NOMO-1 treated with DMSO at 0.1 percent for 48 hours (cell line): ENCODE measurements around the gene SFI1.
A peak's percentile ranks its signal among the peaks of the same experiment; 100 is the strongest.

ENCODE experiments used
- DNase-seq: peaks from one replicate; lab custom pipeline; 2025; ENCODE audit not compliant: unreplicated experiment; lab: John Stamatoyannopoulos, UW

The SFI1 gene

DNA sequence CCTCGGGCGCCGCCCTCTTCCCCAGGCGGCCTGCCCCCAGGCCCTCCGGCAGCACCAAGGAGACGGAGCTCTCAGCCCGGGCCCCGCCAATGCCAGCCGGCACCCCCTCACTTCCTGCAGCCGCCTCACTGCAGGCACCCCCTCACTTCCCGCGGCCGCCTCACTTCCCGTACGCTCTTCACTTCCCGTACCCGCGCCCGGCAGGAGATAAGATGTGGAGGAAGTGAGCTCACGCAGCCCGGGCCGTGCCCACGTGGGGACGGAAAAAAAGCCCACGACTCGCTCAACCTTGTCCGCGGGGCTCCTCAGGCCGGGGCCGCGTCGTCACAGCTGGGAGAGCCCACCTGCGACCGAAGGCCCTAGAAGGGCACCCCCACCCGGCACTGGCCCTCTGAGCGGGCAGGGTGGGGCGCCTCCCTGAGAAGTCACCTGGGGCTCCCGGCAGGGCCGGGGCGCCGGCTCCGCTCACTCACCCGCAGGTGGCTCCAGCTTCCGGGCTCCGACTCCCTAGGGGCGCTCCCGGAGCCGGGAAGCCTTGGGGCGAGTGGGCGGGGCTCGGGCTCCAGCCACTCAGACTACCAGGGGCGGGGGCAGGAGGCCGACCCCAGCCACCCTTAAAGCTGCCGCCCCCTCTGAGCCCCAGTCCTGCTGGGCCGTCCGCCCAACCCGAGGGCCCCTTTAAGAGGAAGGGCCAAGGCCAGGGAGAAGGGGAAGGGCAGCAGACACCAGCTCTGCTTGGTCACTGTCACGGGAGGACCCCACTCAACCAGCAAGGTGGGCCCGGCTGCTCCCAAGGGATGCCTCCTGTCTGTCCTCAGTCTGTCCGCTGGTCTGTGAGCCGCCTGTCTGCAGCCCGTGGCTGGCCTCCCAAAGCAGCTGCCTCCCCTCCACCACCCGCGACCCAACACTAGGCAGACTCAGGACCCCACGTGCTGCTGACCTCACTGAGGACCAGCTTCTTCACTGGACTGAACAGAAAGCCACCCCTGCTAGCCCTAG, 134.3 kb downstream of the SFI1 start:
- DNase-seq: peak; percentile 91

DNA sequence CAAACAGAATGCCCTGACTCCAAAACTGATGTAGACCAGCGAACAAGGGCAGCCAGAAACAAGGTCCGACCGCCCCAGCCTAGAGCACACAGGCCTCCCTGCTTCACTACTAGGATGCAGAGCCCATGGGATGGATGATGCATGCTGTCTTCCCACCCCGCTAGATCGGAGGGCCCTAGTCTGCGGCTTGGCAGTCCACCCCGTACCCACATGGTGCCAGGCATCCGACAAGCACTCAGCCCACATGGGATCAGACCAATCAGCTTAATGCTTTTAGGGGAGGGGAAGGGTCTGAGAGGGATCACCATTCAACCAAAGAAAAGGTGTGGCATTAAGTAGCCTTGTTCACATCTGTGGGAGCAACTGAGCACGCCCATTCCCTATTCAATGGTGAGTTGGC, 135.1 kb downstream of the SFI1 start:
- no peak for DNase-seq

DNA sequence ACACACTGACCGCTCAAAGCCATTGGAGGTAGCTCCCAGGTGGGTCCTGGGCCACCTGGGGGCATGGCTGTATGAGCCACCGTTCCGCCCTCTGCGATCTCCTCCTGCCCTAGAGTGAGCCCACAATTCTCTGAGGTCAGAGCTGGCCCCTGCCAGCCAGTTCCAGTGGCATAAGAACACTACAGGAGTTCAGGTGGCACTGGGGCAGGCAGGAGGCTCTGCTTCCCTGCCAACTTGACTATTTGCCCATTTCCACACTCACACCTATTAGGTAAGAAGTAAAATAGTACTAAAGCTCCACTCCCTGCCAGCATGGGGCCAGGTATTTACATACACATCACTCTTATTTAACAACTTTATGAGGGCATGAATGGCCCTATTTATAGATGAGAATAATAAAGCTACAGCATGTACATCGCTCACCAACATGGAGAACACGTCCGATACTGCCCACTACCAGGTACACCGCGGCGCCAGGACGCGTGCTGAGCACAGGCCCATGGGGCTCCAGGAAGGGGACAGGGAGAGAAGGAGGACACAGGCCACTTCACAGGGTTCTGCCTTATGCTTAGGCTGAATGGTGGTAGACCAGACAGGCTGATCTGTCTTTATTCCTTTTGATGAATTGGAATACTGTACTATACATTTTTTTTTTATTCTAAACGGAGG, 139.4 kb downstream of the SFI1 start:
- DNase-seq: no peak

DNA sequence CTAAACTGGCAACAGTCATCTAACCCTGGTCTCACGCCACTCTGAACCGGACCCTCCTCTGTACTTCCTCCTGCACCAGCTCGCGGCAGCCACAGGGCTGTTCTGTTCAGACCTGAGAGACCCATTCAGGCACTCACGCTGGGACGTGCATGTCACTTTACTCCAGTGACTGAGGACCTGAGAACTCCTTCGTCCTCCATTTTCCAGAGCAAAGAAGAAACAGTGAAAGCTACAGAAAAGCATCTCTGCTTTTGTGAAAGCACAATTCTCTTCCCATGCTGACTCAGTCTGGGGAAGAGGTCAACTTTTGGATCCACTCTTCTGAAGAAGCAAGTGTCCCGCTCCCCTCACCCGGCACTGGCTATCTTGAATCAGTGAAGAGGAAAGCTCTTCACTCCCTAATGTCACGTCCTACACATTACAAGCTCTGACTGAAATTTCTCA, 141.1 kb downstream of the SFI1 start:
- peak; percentile 84 for DNase-seq

DNA sequence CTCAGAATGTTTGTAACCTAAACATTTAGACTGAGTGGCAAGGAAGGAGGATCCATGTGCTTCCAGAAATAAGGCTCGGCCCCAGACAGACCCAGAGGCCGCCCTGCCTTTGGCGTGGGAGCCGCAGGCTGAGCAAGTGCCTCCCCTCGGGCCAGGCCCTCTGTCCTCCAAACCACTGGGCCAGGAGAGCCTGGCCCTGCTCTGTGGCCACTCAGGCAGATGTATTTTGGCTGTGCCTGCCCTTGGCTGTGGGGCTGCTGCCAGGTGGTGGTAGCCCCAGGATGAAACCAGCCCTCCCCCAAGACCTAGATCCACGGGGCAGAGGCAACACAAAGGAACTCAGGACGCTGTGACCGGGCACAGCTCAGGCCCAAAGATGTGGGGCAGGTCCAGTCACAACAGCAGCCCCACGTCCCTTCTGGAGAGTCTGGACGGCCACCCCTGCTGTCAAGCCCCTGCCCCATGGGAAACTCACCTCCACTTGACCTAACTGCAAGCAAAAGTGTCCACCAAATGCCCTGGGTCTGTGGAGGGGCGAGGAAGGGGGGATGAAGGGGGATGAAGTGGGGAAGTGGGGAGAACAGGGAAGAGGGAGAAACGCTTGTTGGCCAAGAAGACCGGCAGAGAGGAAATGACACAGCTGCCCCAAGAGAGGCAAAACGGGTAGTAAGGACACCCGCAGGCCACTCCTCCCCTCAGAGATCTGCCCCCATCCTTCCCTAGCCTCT, 141.7 kb downstream of the SFI1 start:
- DNase-seq: peak; percentile 91

DNA sequence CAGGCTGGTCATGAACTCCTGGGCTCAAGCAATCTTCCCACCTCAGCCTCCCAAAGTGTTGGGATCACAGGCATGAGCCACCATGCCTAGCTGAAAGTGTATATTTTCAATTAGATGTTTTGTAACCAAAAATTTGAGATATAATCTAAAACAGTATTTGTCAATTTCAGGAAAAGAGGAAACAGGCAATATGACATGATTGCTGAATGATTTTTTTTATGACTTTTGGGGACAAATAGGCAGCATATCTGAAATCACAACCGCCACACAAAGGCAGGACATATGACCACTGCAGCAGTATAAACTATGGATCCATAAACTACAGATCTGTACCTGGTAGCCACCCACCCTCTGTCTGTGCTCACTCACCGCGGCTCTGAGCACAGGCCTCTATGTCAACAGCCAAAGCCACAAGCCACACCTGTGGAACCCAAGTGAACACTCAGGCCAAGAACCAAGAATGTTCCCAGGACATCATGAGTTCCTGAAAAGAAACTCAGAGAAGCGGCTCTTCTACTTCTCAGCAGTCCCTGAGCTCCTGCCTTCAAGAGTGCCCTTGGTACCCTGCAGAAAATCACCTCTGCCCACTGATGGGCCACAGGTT, 143.2 kb downstream of the SFI1 start:
- DNase-seq: peak; percentile 21

DNA sequence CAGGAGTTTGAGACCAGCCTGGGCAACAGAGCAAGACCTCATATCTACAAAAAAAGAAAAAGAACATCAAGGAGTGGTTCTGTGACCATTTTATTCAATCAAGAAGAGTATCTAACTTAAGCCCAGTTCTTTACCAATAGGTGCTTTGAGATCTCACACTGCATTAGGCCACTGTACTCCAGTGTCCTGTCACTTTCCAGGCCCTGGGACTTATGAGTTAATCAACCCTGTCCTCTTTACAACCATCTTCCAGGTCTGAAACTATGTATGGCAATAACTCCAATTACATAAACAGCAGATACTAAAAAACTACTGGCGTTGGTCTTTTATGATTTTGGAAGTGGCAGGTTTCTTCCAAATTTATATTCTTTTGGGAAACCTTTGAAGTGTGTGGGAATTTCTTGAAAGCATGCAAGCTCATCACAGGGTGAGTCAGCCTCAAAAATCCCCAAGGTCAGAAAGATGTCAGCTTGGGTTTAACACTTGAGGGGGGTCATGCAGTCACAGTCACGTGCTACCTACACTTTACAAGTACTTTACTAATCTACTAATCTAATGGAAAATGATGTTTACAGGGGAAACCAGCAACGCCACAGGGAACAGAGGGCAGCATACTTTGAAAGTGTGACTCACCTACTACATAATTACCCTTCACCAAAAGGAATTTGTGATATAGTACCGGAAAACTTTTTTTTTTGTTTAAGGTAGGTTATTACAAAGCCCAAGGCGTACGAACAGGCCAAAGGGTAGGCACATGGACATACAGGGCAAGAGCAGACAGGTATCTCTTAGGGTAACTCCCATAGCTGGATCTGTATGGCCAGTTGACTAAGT, 150.1 kb downstream of the SFI1 start:
- no peak for DNase-seq

DNA sequence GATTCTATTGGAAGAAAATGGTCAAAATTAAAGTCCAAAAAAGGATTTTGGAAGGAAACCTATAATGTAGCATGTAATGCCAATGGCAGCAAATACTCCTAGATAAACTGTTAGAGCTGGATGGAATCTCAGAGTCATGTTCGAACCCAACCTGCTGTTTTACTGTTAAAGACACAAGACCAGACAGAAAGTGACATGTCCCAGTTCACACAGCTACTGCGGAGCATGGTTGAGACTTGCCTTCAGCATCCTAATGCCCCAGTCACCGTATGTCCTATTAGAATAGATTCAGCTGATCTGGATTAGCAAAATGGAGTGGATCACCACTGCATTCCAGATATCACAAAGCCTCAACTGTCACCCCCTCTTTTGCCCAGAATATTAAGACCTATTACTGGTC, 150.7 kb downstream of the SFI1 start:
- no peak for DNase-seq

DNA sequence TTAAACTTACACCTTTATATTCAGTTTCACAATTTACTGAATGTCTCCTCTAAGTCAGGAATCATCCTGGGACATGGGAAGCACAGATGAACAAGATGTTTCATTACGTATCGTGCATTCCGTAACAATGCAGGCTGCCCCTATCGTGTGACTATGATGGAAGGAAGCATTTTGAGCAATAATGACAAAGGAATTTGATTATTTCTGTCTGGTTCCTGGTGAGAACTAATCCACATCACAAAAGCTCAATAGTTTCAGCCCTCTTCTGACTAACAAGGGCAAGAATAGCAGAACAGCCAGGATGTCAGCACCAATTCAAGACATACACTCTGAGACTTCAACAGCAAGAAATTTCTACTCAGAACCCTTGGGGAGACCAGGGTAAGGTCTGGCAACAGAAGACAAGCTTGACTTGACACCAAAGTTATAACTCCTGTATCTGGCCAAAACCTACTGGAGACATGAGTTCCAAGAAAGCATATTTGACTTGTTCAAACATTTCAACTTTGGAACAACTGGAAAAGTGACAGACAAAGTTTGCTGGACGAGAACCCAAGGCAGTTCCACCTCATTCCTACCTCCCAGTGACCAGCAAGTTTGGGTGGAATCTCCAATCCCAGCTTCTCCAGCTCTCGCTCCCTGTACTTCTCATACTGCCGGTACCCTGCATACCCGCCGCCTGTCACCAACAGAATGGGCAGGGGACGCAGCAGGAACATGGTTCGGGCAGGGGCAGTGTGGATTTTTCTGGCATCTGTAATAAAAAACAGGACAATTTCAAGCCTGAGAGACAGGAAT, 151.4 kb downstream of the SFI1 start:
- DNase-seq: no peak

DNA sequence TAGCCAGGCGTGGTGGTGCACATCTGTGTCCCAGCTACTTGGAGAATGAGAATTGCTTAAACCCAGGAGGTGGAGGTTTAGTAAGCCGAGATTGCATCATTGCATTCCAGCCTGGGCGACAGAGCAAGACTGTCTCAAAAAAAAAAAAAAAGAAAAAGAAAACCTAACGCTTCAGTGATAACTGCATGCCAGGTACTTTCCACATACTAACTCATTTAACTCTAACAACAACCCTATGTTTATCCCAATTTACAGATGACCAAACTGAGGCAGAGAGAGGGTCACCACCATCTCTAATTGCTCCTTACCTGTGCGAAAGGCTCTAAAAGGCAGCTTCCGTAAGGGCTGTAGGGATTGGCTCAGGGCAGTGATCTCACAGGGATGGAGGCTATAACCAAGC, 154.1 kb downstream of the SFI1 start:
- no peak for DNase-seq

DNA sequence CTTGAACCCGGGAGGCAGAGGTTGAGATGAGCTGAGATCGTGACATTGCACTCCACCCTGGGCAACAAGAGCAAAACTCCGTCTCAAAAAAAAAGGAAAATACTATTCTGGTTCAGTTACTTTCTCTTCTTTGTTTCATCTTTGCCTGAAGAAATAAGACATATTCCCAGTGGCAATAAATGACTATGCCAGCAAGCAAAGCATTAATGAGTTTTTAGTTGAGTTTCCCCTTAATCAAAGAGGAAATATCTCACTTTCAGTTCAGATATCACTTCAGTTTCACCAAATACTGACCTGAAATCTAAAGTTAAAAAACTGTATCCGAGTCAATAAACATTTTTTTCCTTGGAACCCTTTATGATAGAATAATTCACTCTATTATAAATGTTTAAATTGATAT, 155.3 kb downstream of the SFI1 start:
- no peak for DNase-seq

DNA sequence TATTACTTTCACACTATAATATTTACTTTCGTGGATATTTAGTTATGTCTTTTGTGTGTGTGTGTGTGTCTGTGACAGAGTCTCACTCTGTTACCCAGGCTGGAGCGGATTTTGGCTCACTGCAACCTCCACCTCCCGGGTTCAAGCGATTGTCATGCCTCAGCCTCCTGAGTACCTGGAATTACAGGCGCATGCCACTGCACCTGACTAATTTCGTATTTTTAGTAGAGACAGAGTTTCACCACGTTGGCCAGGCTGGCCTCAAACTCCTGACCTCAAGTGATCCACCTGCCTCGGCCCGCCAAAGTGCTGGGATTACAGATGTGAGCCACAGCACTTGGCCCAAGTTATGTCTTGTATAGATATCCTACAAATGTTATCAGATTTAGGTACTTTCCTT, 155.8 kb downstream of the SFI1 start:
- no peak for DNase-seq

DNA sequence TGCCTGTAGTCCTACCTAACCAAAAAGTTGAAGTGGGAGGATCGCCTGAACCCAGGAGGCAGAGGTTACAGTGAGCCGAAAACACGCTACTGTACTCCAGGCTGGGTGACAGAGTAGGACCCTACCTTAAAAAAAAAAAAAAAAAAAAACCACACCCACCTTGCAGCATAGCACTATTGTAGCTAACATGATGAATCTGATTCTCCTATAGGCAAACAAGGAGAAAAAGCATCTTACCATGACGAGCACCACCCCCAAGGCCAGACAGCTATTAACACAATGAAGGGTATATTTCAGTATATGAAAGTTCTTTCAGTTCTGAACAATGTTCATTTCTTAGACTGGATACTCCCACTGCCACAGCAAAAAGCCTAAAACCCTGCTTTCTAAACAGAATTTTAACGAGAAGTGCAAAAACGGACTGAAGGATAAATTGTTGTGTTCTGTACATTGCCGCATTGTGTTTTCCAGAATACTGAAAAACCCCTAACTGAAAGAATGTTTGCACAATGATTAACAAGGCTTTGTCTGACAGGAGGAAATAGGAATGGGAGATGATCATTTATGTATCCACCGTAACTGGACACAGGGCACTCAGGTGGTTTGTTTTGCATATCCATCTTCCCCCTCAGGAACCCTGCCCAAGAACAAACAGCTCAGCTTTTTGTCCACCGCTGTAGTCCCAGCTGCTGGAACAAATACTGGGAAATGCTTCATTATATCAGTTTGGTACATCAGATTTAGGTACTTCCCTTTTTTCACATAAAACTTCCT, 156.8 kb downstream of the SFI1 start:
- DNase-seq: no peak

DNA sequence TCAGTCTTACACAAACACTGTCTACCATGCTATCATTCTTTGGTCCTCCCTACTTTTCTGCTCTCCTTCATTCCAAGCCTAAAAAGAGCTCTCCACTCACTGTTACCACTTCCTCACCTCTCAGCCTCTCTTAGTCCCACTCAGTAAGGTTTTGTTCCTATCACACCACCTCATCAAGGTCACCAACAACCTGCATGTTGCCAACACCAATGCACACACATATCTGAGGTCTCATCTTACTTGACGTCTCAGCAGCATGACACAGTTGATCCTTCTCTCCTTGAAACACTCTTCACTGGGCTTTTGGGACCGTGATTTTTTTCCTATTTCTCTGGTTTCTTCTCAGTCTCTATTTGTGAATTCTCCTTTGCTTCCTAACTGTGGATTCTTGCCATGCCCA, 157.6 kb downstream of the SFI1 start:
- no peak for DNase-seq

DNA sequence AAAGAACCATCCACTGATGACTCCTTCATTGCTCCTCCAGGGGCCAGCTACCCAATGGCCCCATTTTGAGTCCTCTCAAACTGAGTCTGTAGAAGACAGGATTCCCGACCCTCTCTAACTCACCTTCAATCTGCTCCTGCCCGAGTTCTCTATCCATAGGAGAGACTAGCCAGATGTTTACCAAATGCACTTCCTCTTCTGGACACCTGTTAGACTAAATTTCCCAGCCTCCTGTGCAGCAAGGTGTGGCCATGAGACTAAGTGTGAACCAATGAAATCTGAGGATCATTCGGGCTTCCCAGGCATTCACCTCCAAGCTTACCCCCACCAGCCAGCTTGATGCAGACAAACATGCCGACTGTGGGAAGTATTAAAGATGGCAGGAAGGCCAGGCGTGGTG, 158.1 kb downstream of the SFI1 start:
- no peak for DNase-seq

DNA sequence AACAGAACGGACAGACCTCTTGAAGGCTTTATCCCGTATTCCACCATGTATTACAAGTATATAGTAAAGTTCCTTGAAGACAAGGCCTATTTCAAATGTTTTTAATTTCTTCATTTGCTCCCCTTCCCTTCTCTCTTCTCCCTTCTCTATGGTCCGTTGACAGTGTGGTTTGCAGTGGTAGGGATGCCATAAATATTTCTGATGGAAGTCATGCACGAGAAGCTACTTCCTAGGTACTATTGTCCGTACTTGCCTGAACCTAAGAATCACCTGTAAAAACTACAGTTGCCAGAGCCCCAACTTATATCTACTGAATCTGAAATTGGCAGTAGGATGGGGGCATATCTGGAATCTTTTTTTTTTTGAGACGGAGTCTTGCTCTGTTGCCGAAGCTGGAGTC, 162.9 kb downstream of the SFI1 start:
- DNase-seq: no peak

DNA sequence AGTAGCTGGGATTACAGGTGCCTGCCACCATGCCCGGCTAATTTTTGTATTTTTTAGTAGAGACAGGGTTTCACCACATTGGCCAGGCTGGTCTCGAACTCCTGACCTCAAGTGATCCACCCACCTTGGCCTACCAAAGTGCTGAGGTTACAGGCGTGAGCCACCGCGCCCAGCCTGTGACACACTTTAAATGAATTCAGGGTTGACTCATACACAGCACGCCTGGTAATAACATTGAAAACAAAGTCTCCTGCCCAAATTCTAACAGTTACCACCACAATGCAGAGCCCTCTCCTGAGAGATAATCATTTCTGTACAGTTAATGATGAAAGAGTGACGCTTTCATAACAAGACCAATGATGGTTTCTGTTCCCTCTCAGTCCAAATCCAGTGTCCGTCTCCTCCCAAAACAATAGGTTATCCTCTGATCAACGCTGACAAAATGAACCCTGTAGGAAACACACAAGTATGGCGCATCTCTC, 164.6 kb downstream of the SFI1 start:
- peak; percentile 77 for DNase-seq

DNA sequence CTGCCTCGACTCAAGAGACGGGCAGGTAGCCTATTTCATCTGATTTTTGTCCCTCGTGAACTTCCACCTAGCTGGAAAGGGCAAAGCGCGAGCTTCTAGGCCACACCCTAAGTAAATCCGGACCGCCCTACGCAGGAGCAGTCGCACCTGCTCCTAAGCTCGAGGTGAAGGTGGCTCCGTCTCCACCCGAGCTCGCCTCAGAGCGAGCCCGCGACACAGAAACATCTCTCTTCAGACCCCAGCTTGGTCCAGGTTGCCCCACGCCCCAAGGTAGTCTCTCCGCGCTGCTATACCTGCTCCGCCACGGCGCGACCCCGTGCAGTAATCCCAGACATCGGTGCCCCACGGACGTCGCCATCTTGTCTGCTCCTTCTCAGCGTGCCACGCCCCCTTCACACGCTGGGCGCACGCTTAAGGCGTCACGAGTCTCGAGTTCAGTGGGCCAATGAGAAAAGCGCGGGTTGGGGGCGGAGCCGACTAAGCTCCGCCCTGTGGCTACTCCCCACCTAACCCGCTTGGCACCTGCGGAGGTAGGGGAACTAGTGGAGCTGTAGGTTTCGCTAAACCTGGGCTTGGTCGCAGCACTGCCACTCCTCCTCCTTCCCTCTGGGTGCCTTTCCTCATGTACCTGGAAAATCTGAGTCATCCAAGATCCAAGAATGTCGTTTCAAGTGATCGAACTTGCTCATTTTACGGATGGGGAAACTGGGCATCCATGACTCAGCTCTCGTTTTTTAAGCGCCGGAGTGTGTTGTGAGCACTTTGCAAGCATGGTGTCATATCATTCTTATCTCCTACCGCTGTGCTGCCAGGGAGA, 165.7 kb downstream of the SFI1 start, which contains the start of gene PISD:
Gene PISD (minus strand): TSS at position 365 of the 817 bp plus-strand sequence. CDS start 7 bp downstream, at position 358.
- DNase-seq: peak; percentile 93
